HepG2 (cell line): ENCODE data around the gene P3H3. TPM values are rescaled to one million over a fixed set of nuclear protein-coding genes. Genes with fewer than 3 reads are reported as not detected.

Experiments used
- HNF4A ChIP-seq: sonication (generic); formaldehyde crosslinking; IDR thresholded peaks from 2 replicates; pipeline ENCODE4 v1.4.0; 2020; ENCODE audit warnings: missing genetic modification reagents
- HNF4G ChIP-seq, 2 experiments: sonication (generic) in 1 of 2; formaldehyde crosslinking in 1 of 2; IDR thresholded peaks; 2 replicates each; pipeline versions ENCODE4 v1.4.0 to v1.6.1; 2011 to 2020; ENCODE audit warnings: borderline replicate concordance in 2 of 2, low read depth in 2 of 2, mild to moderate bottlenecking in 2 of 2, low read length in 1 of 2, missing genetic modification reagents in 1 of 2, moderate library complexity in 1 of 2
- KDM5A ChIP-seq: fragments of 200-600 bp; sonication (generic); IDR thresholded peaks from 2 replicates; pipeline ENCODE4 v1.7.0; 2018; ENCODE audit warnings: antibody characterized with exemption, mild to moderate bottlenecking, low read length, borderline replicate concordance
- SRF ChIP-seq: IDR thresholded peaks from 2 replicates; pipeline ENCODE4 v1.6.1; 2011; ENCODE audit warnings: mild to moderate bottlenecking, low read depth, low read length, moderate library complexity
- XRCC5 ChIP-seq: fragments of 200-400 bp; formaldehyde crosslinking; optimal IDR thresholded peaks from 2 replicates; pipeline ENCODE3; 2017; ENCODE audit warnings: mild to moderate bottlenecking, low read length
- ZEB1 ChIP-seq: IDR thresholded peaks from 2 replicates; pipeline ENCODE4 v1.6.1; 2012; ENCODE audit warnings: mild to moderate bottlenecking, low read depth, inconsistent platforms; ENCODE audit not compliant: insufficient replicate concordance
- ZNF136 ChIP-seq: sonication (generic); formaldehyde crosslinking; IDR thresholded peaks from 2 replicates; pipeline ENCODE4 v1.8.1; 2022; ENCODE audit warnings: low read depth, mild to moderate bottlenecking, moderate library complexity, missing genetic modification reagents
- ZNF224 ChIP-seq: sonication (generic); formaldehyde crosslinking; IDR thresholded peaks from 2 replicates; pipeline ENCODE4 v1.5.0; 2020; ENCODE audit warnings: mild to moderate bottlenecking, missing genetic modification reagents
- ZNF225 ChIP-seq: sonication (generic); formaldehyde crosslinking; IDR thresholded peaks from 2 replicates; pipeline ENCODE4 v1.4.0; 2020; ENCODE audit warnings: mild to moderate bottlenecking, missing genetic modification reagents
- ZNF589 ChIP-seq: sonication (generic); formaldehyde crosslinking; conservative IDR thresholded peaks from 2 replicates; pipeline ENCODE4 v1.8.0; 2022; ENCODE audit warnings: mild to moderate bottlenecking, moderate library complexity, missing genetic modification reagents
- polyA plus RNA-seq, 8 experiments: library from polyadenylated mRNA; depleted of rRNA in 3 of 8; stranded (reverse) in 7 of 8; unstranded in 1 of 8; fragments of >200 nt; fragmentation: Illumina TruSeq in 4 of 8; extraction: Trizol in 4 of 8; gene quantifications; 2 replicates each; pipeline versions ENCODE4 v1.2.1 to v1.2.3, GENCODE V29; 2011 to 2016; ENCODE audit warnings: low read depth in 4 of 8, missing spikeins in 1 of 8, mixed read lengths in 1 of 8; ENCODE audit not compliant: insufficient read depth in 1 of 8
- total RNA-seq, 5 experiments: library from RNA; depleted of rRNA; stranded (reverse); fragments of >200 nt; fragmentation: Illumina TruSeq; extraction: Trizol; gene quantifications; 2 replicates each; pipeline ENCODE4 v1.2.3, GENCODE V29; 2016; ENCODE audit warnings: low read depth in 1 of 5
- TF ChIP-seq, protein P1 (sequence below): sonication (generic); formaldehyde crosslinking; IDR thresholded peaks from one replicate; pipeline ENCODE4 v1.5.1; 2020; ENCODE audit warnings: mild to moderate bottlenecking, missing genetic modification reagents; ENCODE audit errors: not compliant biosample characterization
- TF ChIP-seq, protein P2 (sequence below): sonication (generic); formaldehyde crosslinking; IDR thresholded peaks from 2 replicates; pipeline ENCODE4 v1.4.0; 2020; ENCODE audit warnings: mild to moderate bottlenecking, missing genetic modification reagents
- TF ChIP-seq, protein P3 (sequence below): sonication (generic); formaldehyde crosslinking; IDR thresholded peaks from 2 replicates; pipeline ENCODE4 v1.4.0; 2020; ENCODE audit warnings: mild to moderate bottlenecking, missing genetic modification reagents
- TF ChIP-seq, protein P4 (sequence below): IDR thresholded peaks from 2 replicates; pipeline ENCODE4 v1.6.1; 2018; ENCODE audit warnings: missing genetic modification reagents

P3H3 gene
- total and polyA plus RNA-seq, 2 of the 13 experiments (the other 11 are each of a cell fraction or from before 2014, with no cell fraction given): 20.1 to 20.5 TPM

DNA sequence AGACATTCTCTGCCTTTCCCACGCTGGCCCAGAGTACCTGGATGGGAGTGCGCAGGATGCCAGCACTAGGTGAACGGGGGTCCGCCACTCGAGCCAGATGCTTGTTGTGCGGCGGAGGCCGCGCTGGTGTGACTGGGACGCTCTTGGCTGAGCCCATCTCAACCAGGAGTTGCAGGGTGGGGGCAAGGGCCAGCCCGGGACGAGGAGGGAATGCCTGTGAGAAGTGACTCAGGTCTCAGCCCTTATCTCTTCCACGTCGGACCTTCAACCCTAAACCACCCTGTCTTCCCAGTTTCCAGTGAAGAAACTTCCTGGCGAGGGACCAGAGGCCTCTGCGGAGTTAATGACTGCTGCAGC, 22.6 kb downstream of the P3H3 start (continued):
- TF ChIP-seq, protein P1, sequence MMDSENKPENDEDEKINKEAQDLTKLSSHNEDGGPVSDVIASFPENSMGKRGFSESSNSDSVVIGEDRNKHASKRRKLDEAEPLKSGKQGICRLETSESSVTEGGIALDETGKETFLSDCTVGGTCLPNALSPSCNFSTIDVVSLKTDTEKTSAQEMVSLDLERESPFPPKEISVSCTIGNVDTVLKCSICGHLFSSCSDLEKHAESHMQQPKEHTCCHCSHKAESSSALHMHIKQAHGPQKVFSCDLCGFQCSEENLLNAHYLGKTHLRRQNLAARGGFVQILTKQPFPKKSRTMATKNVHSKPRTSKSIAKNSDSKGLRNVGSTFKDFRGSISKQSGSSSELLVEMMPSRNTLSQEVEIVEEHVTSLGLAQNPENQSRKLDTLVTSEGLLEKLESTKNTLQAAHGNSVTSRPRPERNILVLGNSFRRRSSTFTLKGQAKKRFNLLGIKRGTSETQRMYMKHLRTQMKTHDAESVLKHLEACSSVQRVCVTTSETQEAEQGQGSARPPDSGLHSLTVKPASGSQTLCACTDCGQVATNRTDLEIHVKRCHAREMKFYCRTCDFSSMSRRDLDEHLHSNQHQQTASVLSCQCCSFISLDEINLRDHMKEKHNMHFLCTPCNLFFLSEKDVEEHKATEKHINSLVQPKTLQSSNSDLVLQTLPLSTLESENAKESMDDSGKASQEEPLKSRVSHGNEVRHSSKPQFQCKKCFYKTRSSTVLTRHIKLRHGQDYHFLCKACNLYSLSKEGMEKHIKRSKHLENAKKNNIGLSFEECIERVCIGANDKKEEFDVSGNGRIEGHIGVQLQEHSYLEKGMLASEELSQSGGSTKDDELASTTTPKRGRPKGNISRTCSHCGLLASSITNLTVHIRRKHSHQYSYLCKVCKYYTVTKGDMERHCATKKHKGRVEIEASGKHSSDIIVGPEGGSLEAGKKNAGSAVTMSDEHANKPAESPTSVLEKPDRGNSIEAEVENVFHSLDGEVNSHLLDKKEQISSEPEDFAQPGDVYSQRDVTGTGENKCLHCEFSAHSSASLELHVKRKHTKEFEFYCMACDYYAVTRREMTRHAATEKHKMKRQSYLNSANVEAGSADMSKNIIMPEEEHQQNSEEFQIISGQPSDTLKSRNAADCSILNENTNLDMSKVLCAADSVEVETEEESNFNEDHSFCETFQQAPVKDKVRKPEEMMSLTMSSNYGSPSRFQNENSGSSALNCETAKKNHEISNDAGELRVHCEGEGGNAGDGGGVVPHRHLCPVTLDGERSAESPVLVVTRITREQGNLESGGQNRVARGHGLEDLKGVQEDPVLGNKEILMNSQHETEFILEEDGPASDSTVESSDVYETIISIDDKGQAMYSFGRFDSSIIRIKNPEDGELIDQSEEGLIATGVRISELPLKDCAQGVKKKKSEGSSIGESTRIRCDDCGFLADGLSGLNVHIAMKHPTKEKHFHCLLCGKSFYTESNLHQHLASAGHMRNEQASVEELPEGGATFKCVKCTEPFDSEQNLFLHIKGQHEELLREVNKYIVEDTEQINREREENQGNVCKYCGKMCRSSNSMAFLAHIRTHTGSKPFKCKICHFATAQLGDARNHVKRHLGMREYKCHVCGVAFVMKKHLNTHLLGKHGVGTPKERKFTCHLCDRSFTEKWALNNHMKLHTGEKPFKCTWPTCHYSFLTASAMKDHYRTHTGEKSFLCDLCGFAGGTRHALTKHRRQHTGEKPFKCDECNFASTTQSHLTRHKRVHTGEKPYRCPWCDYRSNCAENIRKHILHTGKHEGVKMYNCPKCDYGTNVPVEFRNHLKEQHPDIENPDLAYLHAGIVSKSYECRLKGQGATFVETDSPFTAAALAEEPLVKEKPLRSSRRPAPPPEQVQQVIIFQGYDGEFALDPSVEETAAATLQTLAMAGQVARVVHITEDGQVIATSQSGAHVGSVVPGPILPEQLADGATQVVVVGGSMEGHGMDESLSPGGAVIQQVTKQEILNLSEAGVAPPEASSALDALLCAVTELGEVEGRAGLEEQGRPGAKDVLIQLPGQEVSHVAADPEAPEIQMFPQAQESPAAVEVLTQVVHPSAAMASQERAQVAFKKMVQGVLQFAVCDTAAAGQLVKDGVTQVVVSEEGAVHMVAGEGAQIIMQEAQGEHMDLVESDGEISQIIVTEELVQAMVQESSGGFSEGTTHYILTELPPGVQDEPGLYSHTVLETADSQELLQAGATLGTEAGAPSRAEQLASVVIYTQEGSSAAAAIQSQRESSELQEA (CRISPR knock-in tag): no peak
- TF ChIP-seq HNF4A (CRISPR knock-in tag) (no peak), SRF (no peak), ZNF224 (CRISPR knock-in tag) (no peak), XRCC5 (peak; percentile 3), KDM5A (no peak; the same call in 1 of the 2 replicates), ZNF225 (0 out of 2 replicates have a peak, but pooled peaks have one; percentile 11), HNF4G (IDR thresholded peaks at IDR 0.05; ENCODE audit: borderline replicate concordance, low read depth, low read length) (0 out of 2 replicates have a peak, but pooled peaks have one; percentile 10), HNF4G (CRISPR knock-in tag; IDR thresholded peaks at IDR 0.05; ENCODE audit: borderline replicate concordance, low read depth) (no peak), ZNF136 (CRISPR knock-in tag) (no peak), ZEB1 (peak; percentile 30), ZNF589 (CRISPR knock-in tag) (peak; percentile 63)
- TF ChIP-seq, protein P2, sequence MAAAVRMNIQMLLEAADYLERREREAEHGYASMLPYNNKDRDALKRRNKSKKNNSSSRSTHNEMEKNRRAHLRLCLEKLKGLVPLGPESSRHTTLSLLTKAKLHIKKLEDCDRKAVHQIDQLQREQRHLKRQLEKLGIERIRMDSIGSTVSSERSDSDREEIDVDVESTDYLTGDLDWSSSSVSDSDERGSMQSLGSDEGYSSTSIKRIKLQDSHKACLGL (CRISPR knock-in tag): peak; percentile 16; the same call in 1 of the 2 replicates
- TF ChIP-seq, protein P3, sequence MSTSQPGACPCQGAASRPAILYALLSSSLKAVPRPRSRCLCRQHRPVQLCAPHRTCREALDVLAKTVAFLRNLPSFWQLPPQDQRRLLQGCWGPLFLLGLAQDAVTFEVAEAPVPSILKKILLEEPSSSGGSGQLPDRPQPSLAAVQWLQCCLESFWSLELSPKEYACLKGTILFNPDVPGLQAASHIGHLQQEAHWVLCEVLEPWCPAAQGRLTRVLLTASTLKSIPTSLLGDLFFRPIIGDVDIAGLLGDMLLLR (CRISPR knock-in tag): peak; percentile 66; the same call in 1 of the 2 replicates
- TF ChIP-seq, protein P4, sequence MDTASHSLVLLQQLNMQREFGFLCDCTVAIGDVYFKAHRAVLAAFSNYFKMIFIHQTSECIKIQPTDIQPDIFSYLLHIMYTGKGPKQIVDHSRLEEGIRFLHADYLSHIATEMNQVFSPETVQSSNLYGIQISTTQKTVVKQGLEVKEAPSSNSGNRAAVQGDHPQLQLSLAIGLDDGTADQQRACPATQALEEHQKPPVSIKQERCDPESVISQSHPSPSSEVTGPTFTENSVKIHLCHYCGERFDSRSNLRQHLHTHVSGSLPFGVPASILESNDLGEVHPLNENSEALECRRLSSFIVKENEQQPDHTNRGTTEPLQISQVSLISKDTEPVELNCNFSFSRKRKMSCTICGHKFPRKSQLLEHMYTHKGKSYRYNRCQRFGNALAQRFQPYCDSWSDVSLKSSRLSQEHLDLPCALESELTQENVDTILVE: 0 out of 2 replicates have a peak, but pooled peaks have one; percentile 20
- TF ChIP-seq, all 625 proteins: peak for 20
